Stimulated activated CD8-positive, alpha-beta memory T cell treated with anti-CD3 and anti-CD28 coated beads, Interleukin-7, amount 100 ng/mL, for 4 hours (primary cell): Measurements from ENCODE around the gene HELZ2.

Source experiments
- DNase-seq, 2 donors: peaks; one replicate each; pipeline ENCODE4 v3.0.0-alpha.2; 2020; ENCODE audit warnings: low read depth in 2 of 2

HELZ2 gene

DNA sequence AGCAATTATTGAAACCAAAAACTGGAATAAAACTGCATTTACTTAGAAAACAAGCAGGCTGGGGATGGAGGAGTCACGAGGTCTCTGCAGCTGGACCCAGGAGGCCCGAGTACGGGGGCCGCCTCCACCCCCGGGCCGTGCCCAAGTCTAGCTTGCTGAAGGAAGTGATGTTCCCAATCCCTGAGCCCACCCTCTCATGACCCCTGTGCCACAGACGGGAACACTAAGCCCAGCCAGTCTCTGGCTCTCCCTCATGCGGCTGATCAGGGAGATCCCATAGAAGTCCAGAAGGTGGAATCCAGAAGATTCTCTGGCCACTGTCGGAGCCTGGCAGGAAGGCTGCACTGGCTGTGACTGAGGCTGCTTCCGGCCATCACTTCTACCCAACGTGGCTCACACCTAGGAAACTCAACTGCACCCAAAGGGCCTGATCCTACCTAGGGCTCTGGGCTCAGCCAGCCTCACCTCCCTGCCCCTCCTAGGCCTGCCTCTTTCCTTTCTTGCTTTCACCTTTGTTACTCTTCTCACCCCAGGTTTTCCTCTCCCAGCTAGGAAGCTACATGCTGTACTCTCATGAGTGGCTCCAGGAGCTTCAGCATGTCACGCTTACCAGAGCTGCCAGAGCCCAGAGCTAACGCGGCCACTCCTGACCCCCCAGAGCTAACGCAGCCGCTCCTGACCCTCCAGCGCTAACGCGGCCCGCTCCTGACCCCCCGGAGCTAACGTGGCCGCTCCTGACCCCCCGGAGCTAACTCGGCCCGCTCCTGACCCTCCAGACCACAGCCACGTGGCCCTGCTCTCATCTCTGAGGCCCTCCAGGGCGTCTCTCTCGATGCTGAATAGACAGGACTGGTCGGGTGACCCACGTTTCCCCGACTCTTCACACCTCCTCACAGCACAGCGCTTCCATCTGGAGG is 24.7 kb upstream of the HELZ2 start:
- DNase-seq, result no peak

DNA sequence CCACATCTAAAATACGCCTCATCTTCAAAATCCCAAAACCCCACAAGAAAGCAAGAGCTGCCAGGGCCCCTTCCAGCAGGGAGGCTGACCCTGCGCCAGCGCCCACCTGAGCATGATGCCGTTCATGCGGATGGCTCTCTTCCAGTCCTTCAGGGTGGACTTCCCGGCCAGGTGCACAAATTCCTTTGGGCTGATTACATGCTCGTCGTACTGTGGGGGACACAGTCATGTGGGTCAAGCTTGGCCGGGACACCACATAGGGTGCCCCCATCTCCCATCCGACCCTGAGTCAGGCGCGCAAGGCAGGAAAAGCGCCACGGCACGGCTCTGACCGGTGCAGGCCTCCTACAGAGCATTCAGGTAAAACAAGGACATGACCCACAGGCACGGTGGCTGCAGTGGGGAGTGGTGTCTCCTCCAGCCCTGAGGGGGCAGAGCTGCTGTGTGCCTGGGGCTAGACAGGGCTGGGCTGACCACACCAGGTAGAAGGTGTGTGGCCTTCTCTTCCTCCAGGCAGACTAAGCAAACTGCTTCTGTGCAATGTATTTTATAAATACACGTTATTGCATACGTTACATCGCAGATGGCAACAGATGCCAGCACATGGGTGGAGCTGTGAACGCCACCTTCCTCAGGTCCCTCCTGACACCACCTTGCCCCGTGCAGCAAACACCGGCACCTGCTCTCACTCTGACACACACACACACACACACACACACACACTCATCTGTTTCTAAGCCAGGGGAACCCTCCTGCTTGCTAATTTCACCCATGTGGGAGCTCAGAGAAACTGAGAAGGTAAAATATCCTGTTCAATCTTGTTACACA is 23.8 kb upstream of the HELZ2 start:
- no peak for DNase-seq

DNA sequence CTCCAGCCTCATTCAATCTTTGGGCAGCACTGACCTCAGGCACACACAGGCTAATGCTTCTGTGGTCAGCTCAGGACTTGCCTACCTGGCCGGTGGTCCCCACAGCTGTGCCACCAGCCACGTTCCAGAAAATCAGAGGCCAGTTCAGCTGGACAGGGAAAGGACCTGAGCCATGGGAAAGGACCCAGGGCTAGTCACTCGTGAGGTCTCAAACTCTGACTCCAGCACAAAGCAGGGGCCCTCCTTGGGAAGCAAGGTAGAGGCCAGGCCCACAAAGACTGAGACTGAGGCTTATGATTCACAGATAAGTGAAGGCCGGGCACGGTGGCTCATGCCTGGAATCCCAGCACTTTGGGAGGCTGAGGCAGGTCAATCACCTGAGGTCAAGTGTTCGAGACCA is 22.4 kb upstream of the HELZ2 start:
- DNase-seq, result no peak

DNA sequence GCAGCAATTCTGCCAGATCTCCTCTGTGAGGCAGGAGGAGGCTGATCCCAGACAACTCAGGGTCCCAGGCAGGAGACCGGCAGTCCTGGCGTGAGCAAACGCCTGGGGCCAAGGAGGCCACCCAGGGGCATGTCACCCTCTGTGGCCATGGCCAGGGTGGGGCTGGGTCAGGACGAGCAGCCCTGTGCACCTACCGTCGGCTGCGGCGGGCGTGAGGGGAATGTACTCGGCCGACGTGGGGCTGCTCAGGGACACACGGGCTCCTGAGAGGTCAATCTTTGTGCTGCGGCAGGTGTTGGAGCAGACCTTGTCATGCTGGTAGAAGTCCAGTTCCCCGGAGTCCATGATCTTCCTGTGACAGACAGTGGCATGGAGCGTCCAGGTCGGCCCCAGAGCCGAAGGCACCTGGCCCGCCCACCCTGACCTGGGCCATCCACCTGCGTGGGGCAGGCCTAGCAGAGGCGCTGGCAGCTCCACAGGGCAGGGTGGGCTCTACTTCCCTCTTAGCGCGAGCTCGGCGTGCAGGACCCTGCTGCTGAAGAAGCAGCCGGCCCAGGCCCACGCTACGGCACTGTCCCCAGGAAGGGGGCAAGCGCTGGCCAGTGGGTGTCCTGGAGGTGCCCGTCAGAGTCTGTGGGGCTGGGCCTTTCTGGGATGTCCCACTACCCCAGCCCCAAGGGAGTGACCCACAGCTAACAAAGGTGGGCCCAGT is 21.5 kb upstream of the HELZ2 start:
- no peak for DNase-seq

DNA sequence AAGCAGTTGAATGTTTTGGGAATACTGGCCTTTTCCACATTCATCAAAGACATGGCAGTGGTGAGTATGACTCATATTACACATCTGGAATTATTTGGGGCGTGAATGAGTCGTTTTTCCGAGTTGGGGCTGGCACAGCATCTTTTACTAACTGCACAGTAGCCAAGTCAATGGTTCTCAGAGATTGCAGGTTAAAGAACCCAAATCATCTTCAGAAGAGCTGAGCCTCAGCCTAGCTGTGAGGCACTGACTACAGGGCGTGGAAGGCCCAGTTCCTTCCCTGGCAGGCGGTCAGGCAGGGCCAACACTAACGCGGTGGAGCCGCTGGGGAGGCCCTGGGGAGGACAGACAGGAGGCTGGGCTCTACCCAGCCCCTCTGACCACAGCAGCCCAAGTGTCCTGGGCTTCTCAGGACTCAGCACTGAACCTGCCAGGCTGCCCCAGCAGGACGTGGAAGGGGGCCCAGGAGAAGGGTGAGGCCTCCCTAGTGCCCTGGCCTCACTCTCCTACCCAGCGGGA is 20.1 kb upstream of the HELZ2 start:
- no peak for DNase-seq

GRCh38 chr20:63592661-63593060 is 18.6 kb upstream of the HELZ2 start:
- no peak for DNase-seq

- DNase-seq, result no peak
These were observed 17.8 kb upstream of the HELZ2 start for GRCh38 chr20:63591786-63592355.

- DNase-seq, result no peak
These were observed 17.1 kb upstream of the HELZ2 start for GRCh38 chr20:63591147-63591533.

- no peak for DNase-seq
These were observed 16.4 kb upstream of the HELZ2 start for GRCh38 chr20:63590218-63591146.

GRCh38 chr20:63589261-63590217 is 15.5 kb upstream of the HELZ2 start:
- no peak for DNase-seq

DNA sequence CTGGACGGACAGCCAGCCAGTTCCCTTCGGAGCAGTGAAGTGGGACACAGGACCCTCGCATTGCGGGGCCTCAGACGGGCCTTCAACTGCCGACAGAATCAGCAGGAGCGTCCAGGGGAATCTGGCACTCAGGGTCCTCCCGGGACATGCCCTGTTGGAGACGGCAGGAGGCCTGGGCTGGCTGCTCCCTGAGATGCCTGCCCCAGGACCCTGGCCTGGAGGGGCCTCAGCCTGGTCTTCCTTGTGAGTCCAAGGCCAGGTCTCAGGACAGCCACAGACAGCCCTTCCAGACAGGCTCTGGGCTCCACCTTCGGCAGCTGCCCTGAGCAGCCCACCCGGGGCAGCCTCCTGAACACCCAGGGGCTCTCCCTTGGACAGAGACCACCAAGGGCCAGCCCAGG is 14.6 kb upstream of the HELZ2 start:
- no peak for DNase-seq

GRCh38 chr20:63587776-63588591 is 13.9 kb upstream of the HELZ2 start:
- DNase-seq, result no peak

DNA sequence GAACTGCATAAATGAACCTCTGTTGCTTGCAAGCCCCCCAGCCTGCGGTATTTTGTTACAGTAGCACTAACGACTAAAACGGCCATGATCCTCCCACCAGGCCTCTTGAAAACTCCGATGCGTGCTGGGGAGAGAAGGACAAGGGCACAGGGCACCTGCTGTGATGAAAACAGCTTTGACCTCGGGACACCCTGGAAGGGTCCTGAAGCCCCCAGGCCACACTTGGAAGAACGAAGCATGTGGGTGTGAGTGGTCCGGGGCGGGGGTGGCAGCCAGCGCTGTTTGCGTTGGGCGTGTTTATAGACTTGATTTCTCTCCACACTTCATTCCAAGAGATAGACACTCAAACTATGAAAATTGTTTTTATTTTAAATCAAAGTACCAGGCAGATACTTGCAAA is 13.2 kb upstream of the HELZ2 start:
- DNase-seq, result no peak

DNA sequence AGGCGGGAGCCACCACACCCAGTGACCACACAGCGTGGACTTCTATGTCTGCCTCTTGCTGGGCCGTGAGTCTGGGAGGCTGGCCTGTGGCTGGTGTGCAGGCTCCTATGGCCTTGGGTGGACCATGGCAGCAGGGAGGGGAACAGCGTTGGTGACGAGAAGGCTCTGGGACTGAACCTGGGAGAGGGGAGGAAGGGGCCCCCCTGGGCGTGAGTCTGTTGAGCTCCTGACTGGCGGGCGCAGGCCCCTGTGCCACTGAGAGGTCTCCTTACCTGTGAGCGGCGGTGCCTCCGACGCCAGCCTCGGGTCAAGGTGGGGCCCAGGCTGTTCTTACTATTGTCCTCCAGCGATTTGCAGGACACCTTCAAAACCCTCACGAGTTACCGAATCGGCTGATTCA is 12.8 kb upstream of the HELZ2 start:
- no peak for DNase-seq

- no peak for DNase-seq
These were observed 11.9 kb upstream of the HELZ2 start for GRCh38 chr20:63585616-63586565.

- no peak for DNase-seq
These were observed 8.5 kb upstream of the HELZ2 start for GRCh38 chr20:63582382-63583063.
